A549 (cell line): Measurements from ENCODE around the gene IFNLR1. TPM values are rescaled to one million over a fixed set of nuclear protein-coding genes. Genes with fewer than 3 reads are reported as not detected.

Experiments
- ATAC-seq, 2 experiments: fragments of 200-7000 bp in 1 of 2; fragments of >200 bp in 1 of 2; cut with Nextera tagmentation in 1 of 2; cut with Tn5 transposase in 1 of 2; 3 replicates each; pipeline versions ENCODE4 v1.8.0 to v1.9.1; 2018 to 2020; ENCODE audit warnings: mild to moderate bottlenecking in 1 of 2, moderate library complexity in 1 of 2
- CTCF ChIA-PET: fragments of 300-600 bp; sonication (Branson Sonifier 250); formaldehyde crosslinking; extraction: SDS; loops from one replicate; lab custom pipeline; 2021; ENCODE audit warnings: antibody characterized with exemption, inconsistent platforms; lab: Yijun Ruan, JAX
- POLR2A ChIA-PET: fragments of 350-600 bp; formaldehyde crosslinking; extraction: SDS; loops from one replicate; lab custom pipeline; 2021; ENCODE audit warnings: antibody characterized with exemption, inconsistent platforms; lab: Yijun Ruan, JAX
- DNase-seq, 2 experiments: peaks; one replicate each; pipeline versions ENCODE4 v3.0.0 to v3.0.0-alpha.2; 2011 to 2016; ENCODE audit warnings: low read depth in 1 of 2, low spot score in 1 of 2
- FAIRE-seq: peaks from 2 replicates; lab custom pipeline; 2011; peaks lifted over from hg19 to GRCh38; lab: Jason Lieb, UNC
- H3K27ac ChIP-seq, 2 experiments: fragments of >200 bp; sonication (Bioruptor Twin); formaldehyde crosslinking; 3 replicates each; pipeline ENCODE4 v1.5.1; 2016 to 2017
- H3K4me1 ChIP-seq: fragments of >200 bp; sonication (Bioruptor Twin); formaldehyde crosslinking; 3 replicates; pipeline ENCODE4 v1.6.1; 2016
- H3K4me2 ChIP-seq: fragments of >200 bp; sonication (Bioruptor Twin); formaldehyde crosslinking; 3 replicates; pipeline ENCODE4 v1.6.1; 2016
- H3K4me3 ChIP-seq: fragments of >200 bp; sonication (Bioruptor Twin); formaldehyde crosslinking; 3 replicates; pipeline ENCODE4 v1.5.1; 2016
- H3K9me3 ChIP-seq: fragments of >200 bp; sonication (Bioruptor Twin); formaldehyde crosslinking; 3 replicates; pipeline ENCODE4 v1.6.1; 2016
- ATOH8 ChIP-seq: fragments of 250-450 bp; sonication (Bioruptor Pico); IDR thresholded peaks from 2 replicates; pipeline ENCODE4 v1.5.0; 2020; ENCODE audit warnings: low read depth, mild to moderate bottlenecking, moderate library complexity
- BCL3 ChIP-seq: fragments of >200 bp; sonication (Bioruptor Twin); formaldehyde crosslinking; IDR thresholded peaks from 3 replicates; pipeline ENCODE4 v1.6.1; 2016
- BHLHE40 ChIP-seq: IDR thresholded peaks from 2 replicates; pipeline ENCODE4 v1.6.1; 2012; ENCODE audit warnings: low read depth, low read length, inconsistent platforms
- CBX2 ChIP-seq: fragments of 200-600 bp; sonication (generic); IDR thresholded peaks from 2 replicates; pipeline ENCODE4 v1.6.1; 2016; ENCODE audit warnings: low read depth, mild to moderate bottlenecking, borderline replicate concordance
- CBX8 ChIP-seq: fragments of 200-600 bp; sonication (generic); IDR thresholded peaks from 2 replicates; pipeline ENCODE4 v1.6.1; 2016
- CHD4 ChIP-seq: fragments of 200-600 bp; sonication (generic); IDR thresholded peaks from 2 replicates; pipeline ENCODE4 v1.6.1; 2016; ENCODE audit warnings: antibody characterized with exemption, mild to moderate bottlenecking, borderline replicate concordance
- EHMT2 ChIP-seq: fragments of 200-600 bp; sonication (generic); IDR thresholded peaks from 2 replicates; pipeline ENCODE4 v1.6.1; 2016; ENCODE audit warnings: antibody characterized with exemption, low read depth, mild to moderate bottlenecking, moderate library complexity
- EP300 ChIP-seq, 2 experiments: fragments of >200 bp; sonication (Bioruptor Twin); formaldehyde crosslinking; IDR thresholded peaks; 2 replicates in 1 of 2; 3 replicates in 1 of 2; pipeline ENCODE4 v1.6.1; 2016 to 2017
- ESRRA ChIP-seq: fragments of 150-350 bp; IDR thresholded peaks from 2 replicates; pipeline ENCODE4 v1.6.1; 2014; ENCODE audit warnings: mild to moderate bottlenecking, low read length, borderline replicate concordance
- HMGXB4 ChIP-seq: fragments of 250-450 bp; sonication (Bioruptor Pico); IDR thresholded peaks from 2 replicates; pipeline ENCODE4 v1.5.0; 2021; ENCODE audit warnings: mild to moderate bottlenecking, moderate library complexity, borderline replicate concordance
- JUN ChIP-seq, 2 experiments: fragments of >200 bp; sonication (Bioruptor Twin); formaldehyde crosslinking; IDR thresholded peaks; 2 replicates in 1 of 2; 3 replicates in 1 of 2; pipeline ENCODE4 v1.6.1; 2016 to 2017
- MYC ChIP-seq: IDR thresholded peaks from 2 replicates; pipeline ENCODE4 v1.6.1; 2012; ENCODE audit warnings: mild to moderate bottlenecking, inconsistent platforms, low read length, improper control_type of control experiment, borderline replicate concordance
- NFE2L2 ChIP-seq: fragments of 150-350 bp; conservative IDR thresholded peaks from 2 replicates; pipeline ENCODE4 v1.6.1; 2014; ENCODE audit warnings: low read length
- POLR2AphosphoS2 ChIP-seq: conservative IDR thresholded peaks from 2 replicates; pipeline ENCODE4 v1.6.1; 2012; ENCODE audit warnings: low read length, improper control_type of control experiment, inconsistent platforms
- RAD21 ChIP-seq, 2 experiments: fragments of >200 bp in 1 of 2; sonication (Bioruptor Twin) in 1 of 2; formaldehyde crosslinking in 1 of 2; IDR thresholded peaks in 1 of 2; conservative IDR thresholded peaks in 1 of 2; 2 replicates in 1 of 2; 3 replicates in 1 of 2; pipeline ENCODE4 v1.6.1; 2012 to 2018; ENCODE audit warnings: inconsistent platforms in 1 of 2
- ZC3H11A ChIP-seq: fragments of 450-650 bp; IDR thresholded peaks from 2 replicates; pipeline ENCODE4 v1.6.1; 2014; ENCODE audit warnings: antibody characterized with exemption, mild to moderate bottlenecking
- ZNF302 ChIP-seq: fragments of 250-450 bp; sonication (Bioruptor Pico); IDR thresholded peaks from 2 replicates; pipeline ENCODE4 v1.9.0; 2021; ENCODE audit warnings: inconsistent platforms, mild to moderate bottlenecking, moderate library complexity
- WGBS: methylation state at CpG from one replicate; pipeline ENCODE4 v1.1.6; 2017; ENCODE audit errors: missing lambda C conversion rate; 5-methylcytosine and 5-hydroxymethylcytosine counted together
- polyA plus RNA-seq, 4 experiments: library from polyadenylated mRNA; depleted of rRNA in 3 of 4; stranded (reverse); fragments of >200 nt; fragmentation: RNase III in 1 of 4; extraction: RNeasy Plus Mini Kit Qiagen cat#74134 plus additional on column Dnase treatment in 1 of 4; gene quantifications; 2 replicates in 3 of 4; 3 replicates in 1 of 4; pipeline ENCODE4 v1.2.3, GENCODE V29; 2011 to 2017
- TF ChIP-seq, protein P1 (sequence below): IDR thresholded peaks from 2 replicates; pipeline ENCODE4 v1.6.1; 2012

IFNLR1 gene
- polyA plus RNA-seq, 2 of the 4 experiments (the other 2 are of a cell fraction), result 0.84 to 1.3 TPM

- TF ChIP-seq, protein P1, sequence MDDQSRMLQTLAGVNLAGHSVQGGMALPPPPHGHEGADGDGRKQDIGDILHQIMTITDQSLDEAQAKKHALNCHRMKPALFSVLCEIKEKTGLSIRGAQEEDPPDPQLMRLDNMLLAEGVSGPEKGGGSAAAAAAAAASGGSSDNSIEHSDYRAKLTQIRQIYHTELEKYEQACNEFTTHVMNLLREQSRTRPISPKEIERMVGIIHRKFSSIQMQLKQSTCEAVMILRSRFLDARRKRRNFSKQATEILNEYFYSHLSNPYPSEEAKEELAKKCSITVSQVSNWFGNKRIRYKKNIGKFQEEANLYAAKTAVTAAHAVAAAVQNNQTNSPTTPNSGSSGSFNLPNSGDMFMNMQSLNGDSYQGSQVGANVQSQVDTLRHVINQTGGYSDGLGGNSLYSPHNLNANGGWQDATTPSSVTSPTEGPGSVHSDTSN, result no peak
Observed at GRCh38 chr1:24173638-24174575, 13.2 kb downstream of the IFNLR1 start (continued).

- TF ChIP-seq ATOH8, result no peak
- no peak for TF ChIP-seq CHD4
- no peak for TF ChIP-seq BHLHE40
- TF ChIP-seq NFE2L2, result no peak
- no peak for TF ChIP-seq BCL3
- no peak for TF ChIP-seq CBX2
- no peak for TF ChIP-seq EP300 (IDR thresholded peaks at IDR 0.05)
- no peak for TF ChIP-seq ZNF302
- TF ChIP-seq HMGXB4 (CRISPR knock-in tag), result no peak
- TF ChIP-seq ZC3H11A, result no peak
- ChIA-PET CTCF (interaction anchor here (1.2 to 1.3 kb wide), 2 partner anchors 9 to 22 kb away, joined by 4 to 7 read pairs; no protein-coding TSS in a partner anchor), POLR2A (no interaction called here)
- H3K9me3 ChIP-seq, result no peaks in the 10 kb centered on the region
- H3K4me3 ChIP-seq, result no peak overlapping the region
- 92% methylated on average over 5 of the region's 5 CpGs for WGBS
- H3K4me1 ChIP-seq, result no peaks in the 10 kb centered on the region
- no peak for DNase-seq
- no peak for FAIRE-seq
- ATAC-seq, result no peak
- no peak overlapping the region for H3K4me2 ChIP-seq
- H3K27ac ChIP-seq, result no peak overlapping the region
Observed at GRCh38 chr1:24172598-24172997, 14.5 kb downstream of the IFNLR1 start.

GRCh38 chr1:24169286-24169685 is 17.8 kb downstream of the IFNLR1 start:
- TF ChIP-seq NFE2L2 (no peak), JUN (IDR thresholded peaks at IDR 0.05) (no peak), BHLHE40 (no peak), CHD4 (no peak), CBX8 (no peak), EHMT2 (no peak), ESRRA (no peak), MYC (no peak), POLR2AphosphoS2 (no peak), RAD21 (conservative IDR thresholded peaks at IDR 0.05 in 1 of 2, IDR thresholded peaks at IDR 0.05 in 1 of 2) (no peak)
- no peak overlapping the region for H3K27ac ChIP-seq
- ATAC-seq, result no peak
- FAIRE-seq, result no peak
- WGBS, result 91% methylated on average over 12 of the region's 12 CpGs
- ChIA-PET POLR2A (no interaction called here), CTCF (interaction anchor here (0.7 to 1.5 kb wide), 5 partner anchors 11 to 30 kb away, joined by 3 to 7 read pairs (median 3); no protein-coding TSS in a partner anchor)
- no peaks in the 10 kb centered on the region for H3K9me3 ChIP-seq
- H3K4me3 ChIP-seq, result no peak overlapping the region
- H3K4me1 ChIP-seq, result no peaks in the 10 kb centered on the region
- H3K4me2 ChIP-seq, result no peak overlapping the region
- DNase-seq, result no peak
